22Rv1 (cell line): Measurements from ENCODE around the gene SLC25A42.

ENCODE experiments used
- CTCF ChIP-seq: fragments of 450-650 bp; IDR thresholded peaks from 2 replicates; pipeline ENCODE4 v1.5.1; 2017; ENCODE audit warnings: mild to moderate bottlenecking
- ZFX ChIP-seq: fragments of 450-650 bp; IDR thresholded peaks from 2 replicates; pipeline ENCODE4 v1.6.1; 2017; ENCODE audit warnings: antibody characterized with exemption, borderline replicate concordance

- TF ChIP-seq CTCF = no peak
- TF ChIP-seq ZFX = no peak
Observed at GRCh38 chr19:19147344-19147743, 83.5 kb downstream of the SLC25A42 start.
